NCI-H146 (cell line): ENCODE results near the gene CRIP1.

Experiments used
- DNase-seq: peaks from one replicate; lab custom pipeline; 2025; lab: John Stamatoyannopoulos, UW

CRIP1 gene

DNA sequence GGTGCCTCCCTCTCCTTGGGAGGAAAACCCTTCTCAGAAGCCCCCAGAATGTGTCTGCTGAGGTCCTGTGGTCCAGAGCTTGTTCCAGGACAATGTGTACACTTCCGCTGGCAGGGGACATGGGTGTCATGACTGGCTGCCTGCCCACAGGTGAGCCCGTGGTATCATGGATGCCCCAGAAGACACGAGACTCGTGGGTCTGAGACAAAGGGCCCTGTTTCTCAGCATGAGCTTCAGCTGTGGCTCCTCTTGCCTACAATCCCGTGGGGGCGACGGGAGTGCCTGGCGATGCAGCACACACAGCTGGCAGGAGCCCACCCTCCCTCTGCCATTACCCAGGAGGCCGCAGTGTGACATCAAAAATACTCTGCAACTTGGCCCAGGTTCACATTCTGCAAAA, 46.7 kb downstream of the CRIP1 start:
- DNase-seq, result no peak

DNA sequence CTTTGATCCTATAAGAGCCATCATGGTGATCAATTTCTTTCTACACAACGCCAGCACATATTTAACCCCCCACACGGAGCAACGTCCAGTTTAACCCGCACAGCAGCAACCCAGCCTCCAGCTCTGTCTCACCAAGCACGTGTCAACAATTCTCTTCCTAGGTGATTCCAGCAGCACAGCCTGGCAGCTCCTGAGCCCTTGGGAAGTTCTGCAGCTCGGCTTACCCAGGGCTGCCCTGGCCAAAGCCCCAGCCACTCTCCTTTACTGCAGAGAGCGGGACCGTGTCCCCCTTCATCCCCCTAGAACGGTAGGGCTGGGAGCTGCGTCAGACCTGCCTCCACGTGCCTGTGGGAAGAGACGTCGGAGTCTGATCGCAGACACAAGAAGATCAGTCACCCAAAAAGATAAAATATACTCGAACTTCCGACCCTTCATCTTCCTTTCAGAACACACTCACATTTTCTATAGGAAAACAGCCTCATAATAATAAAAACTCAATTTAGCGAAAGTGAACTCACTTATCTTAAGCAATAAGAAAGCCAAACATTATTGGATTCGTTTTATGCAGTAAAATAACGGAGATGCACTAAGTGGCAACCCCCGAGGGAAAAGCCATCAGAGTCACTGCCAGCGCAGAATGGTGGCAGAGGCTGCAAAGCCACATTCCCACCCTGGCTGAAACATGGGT, 47.3 kb downstream of the CRIP1 start:
- no peak for DNase-seq

DNA sequence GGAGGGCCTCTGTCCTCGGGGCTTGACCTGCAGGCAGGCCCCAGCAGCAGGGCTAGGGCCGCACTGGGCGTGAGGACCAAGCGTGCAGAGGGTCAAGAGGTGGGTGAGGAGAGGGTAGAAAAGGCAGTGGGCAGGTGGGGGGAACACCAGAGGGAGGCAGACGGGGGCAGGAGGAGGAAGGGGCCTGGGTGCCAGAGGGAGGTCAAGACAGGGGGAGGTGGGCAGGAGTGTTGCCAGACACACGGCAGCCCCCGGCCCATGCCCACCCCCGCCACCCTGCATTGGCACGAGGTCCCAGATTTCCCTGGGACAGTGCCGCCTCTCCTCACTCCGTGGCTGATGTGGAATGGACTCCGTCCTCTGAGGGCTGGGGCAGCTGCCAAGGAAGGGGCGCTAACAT, 47.9 kb downstream of the CRIP1 start:
- DNase-seq, result no peak

DNA sequence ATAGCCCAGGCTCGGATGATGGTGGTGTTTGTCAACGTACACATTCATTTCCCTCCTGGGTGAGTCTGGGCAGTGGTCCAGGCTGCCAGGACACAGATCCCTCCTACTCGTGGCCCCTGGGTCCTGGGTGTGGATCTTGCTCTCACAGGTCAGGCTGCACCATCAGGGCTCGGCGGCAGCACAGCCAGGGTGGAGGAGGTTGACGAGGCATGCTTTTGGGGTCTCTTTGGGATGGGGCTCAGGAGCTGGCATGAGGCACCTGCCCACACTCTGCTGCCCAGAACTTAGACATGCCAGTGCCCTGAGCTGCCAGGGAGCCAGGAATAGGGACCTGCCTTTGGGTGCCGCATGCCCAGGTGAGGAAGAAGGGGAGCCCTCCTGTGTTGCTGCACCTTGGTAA, 49.4 kb downstream of the CRIP1 start:
- DNase-seq, result no peak

DNA sequence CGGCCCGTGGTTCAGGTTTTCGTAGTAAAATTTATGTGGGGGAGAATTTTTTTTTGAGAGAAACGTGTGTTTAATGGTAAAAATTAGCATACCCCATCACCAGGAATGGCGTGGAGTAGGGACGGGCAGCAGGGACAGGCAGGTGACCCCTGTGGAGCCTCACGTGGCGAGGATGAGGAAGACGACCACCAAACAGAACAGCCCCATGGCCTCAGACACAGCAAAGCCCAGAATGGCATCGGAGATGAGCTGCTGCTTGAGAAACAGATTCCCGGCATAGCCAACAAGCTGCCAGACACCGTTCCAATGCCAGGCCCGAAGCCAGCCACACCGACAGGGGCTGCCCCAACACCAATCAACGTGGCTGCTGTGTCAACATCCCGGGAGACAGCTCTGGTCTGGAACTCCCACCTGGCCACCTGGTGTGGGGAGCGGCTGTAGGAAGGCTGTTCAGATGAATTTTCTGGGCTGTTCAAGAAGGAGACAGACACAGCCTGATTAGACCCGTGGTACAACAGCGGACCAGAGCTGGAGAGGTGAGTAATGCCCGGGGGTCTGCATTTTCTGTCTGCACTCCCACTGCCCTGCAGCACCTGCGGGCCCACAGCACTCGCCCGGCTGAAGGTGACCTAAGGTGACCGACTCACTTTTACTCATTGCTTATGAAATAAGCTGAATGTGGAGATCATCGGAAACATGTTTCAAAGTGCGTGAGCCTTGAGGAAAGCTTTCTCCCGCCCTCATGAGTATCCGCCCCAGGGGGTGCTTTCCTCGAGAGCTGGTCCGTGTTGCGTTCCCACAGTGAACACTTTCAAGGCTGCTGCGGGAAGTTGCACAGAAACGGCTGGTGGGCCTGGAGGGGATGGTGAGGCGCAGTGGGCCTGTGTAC, 50.2 kb downstream of the CRIP1 start:
- DNase-seq, result peak; percentile 43

DNA sequence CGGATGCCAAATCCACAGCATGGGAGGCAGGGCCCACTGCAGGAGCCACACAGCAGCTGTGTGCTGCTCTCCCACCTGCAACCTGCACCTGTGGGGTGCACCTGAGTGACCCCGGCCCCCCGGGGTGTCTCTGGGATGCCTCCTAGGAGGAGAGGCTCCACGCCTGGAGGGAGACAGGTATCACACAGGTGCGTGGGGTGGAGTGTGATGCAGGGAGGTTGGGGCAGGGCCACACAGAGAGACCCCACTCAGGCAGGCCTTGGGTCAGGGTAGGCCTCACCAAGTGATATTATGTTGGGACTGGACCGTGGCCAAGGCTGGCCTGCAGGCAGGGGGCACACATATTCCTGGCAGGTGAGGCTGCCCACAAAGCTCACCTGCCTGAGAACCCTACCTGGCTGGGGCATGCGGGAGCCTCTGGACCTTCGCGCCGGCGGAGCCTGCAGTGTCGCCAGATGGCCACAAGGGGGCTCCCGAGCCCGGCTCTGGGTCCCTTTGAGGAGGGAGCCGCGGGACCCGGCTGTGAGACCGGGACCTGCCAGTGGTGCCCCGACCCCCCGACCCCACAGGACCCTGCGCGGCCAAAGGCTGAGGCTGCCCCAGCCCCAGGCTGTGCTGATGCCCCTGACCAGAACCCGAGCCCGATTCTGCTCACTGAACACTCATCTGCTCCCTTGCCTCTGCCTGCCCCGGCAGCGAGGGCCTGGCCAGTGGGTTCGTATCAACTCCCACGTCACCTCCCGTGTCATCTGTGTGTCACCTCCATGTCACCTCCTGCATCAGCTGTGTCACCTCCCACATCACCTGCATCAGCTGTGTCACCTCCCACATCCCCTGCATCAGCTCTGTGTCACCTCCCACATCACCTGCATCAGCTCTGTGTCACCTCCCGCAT, 51.1 kb downstream of the CRIP1 start:
- peak; percentile 41 for DNase-seq
